ENCODE data around the gene PPARA.

DNA sequence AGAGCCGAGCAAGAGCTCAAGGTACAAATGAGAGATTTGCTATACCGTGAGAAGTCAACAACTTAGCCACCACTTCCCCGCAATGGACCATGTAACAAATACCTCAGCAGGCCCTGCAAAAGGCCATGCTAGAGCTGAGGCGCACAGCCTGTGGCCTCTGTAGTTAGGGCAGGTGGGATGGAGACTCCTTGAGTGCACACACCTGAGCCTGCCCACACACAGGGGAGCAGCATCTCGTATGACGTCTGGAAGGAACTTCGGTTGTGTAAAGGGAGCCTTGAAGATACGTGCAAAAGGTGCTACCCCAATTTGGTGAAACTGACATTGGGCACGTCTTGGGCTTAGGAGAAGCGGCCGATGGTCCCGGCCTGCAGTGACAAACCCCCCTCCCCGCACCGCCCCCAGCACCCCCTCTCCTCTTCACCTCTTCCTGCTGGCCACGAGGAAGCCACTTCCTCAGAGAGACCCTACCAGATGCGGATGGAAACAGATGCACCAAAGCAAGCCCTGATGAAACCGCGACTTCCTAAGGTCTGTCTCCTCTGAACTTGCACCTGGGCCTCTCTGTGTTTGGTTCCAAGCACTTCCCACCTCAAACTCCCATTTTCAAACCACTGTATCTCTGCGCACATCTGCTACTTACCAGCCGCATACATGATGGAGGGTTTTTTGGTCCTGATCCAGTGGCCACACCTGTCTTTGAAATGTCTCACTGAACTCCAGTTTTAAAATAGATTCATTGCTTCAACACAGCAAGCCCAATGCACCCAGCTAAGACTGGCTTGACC is 89.1 kb downstream of the PPARA start:
- TF ChIP-seq GATA2 (IDR thresholded peaks at IDR 0.05; ENCODE audit: low read depth, low read length) (no peak), GATA3 (IDR thresholded peaks at IDR 0.05; ENCODE audit: low read depth, low read length) (no peak)

Measured in SH-SY5Y (cell line).